ENCODE results near the gene CDC25A. TPM values are rescaled to one million over a fixed set of nuclear protein-coding genes. Genes with fewer than 3 reads are reported as not detected.
"Not testable (repeated sequence)": the region's sequence is repeated elsewhere in the genome, so short reads cannot be mapped to it uniquely, and the experiment has no call there.

CDC25A gene
- total RNA-seq, 1 donor from 2014 or later = 0.83 TPM

- intact Hi-C loops (cut with DNase I) = no loop called here
- ATAC-seq (ENCODE audit: poor library complexity) = no peak
- no peak for DNase-seq
Observed at GRCh38 chr3:48122504-48122903, 65.7 kb downstream of the CDC25A start.

GRCh38 chr3:48120223-48120622, 68.0 kb downstream of the CDC25A start:
- ATAC-seq (ENCODE audit: poor library complexity) (no peak), DNase-seq (no peak)
- intact Hi-C loops (cut with DNase I) = no loop called here

GRCh38 chr3:48119505-48120193, 68.6 kb downstream of the CDC25A start:
- intact Hi-C loops (cut with DNase I) = no loop called here
- peak; percentile 70 for ATAC-seq (ENCODE audit: poor library complexity)
- peak; percentile 78 for DNase-seq

GRCh38 chr3:48118928-48119327, 69.3 kb downstream of the CDC25A start:
- intact Hi-C loops (cut with DNase I) = no loop called here
- DNase-seq = no peak
- no peak for ATAC-seq (ENCODE audit: poor library complexity)

GRCh38 chr3:48118322-48118721, 69.9 kb downstream of the CDC25A start:
- no peak for ATAC-seq (ENCODE audit: poor library complexity)
- intact Hi-C loops (cut with DNase I) = no loop called here
- no peak for DNase-seq

- DNase-seq (no peak), ATAC-seq (ENCODE audit: poor library complexity) (no peak)
- intact Hi-C loops (cut with DNase I) = no loop called here
Observed at GRCh38 chr3:48112813-48113212, 75.4 kb downstream of the CDC25A start.

- intact Hi-C loops (cut with DNase I); ATAC-seq (ENCODE audit: poor library complexity); DNase-seq: not testable (repeated sequence)
Observed at GRCh38 chr3:48112108-48112791, 76.0 kb downstream of the CDC25A start.

GRCh38 chr3:48110463-48110862, 77.8 kb downstream of the CDC25A start:
- no peak for DNase-seq

GRCh38 chr3:48107227-48107626, 81.0 kb downstream of the CDC25A start:
- ATAC-seq (ENCODE audit: poor library complexity) (no peak), DNase-seq (no peak)
- intact Hi-C loops (cut with DNase I) = no loop called here

More at GRCh38 chr3:48110463-48110862, 77.8 kb downstream of the CDC25A start:
- intact Hi-C loops (cut with DNase I) = no loop called here
- no peak for ATAC-seq (ENCODE audit: poor library complexity)

Small RNA genes lying within 50 kb of the gene (microRNA-seq; reads per million reads assigned to microRNA genes)
- not detected for gene MIR4443

Other genes with a start within 250 kb of the CDC25A start
- gene MAP4, start 172.0 kb downstream of the CDC25A start, total RNA-seq = 426 TPM
- gene CAMP, start 35.1 kb upstream of the CDC25A start, total RNA-seq = not detected
- 5.4 TPM for gene ZNF589, start 52.7 kb upstream of the CDC25A start, total RNA-seq
- 20.5 TPM for gene NME6, start 113.0 kb upstream of the CDC25A start, total RNA-seq
- gene SPINK8, start 145.2 kb upstream of the CDC25A start, total RNA-seq = not detected
- gene FBXW12, start 183.8 kb upstream of the CDC25A start, total RNA-seq = not detected
- gene PLXNB1, start 241.7 kb upstream of the CDC25A start, total RNA-seq = 51.3 TPM